Mesodermal cell (in vitro differentiated cells): ENCODE measurements around the gene TACR3. TPM values are rescaled to one million over a fixed set of nuclear protein-coding genes. Genes with fewer than 3 reads are reported as not detected.
A peak's percentile ranks its signal among the peaks of the same experiment; 100 is the strongest.
"Not testable (repeated sequence)": the region's sequence is repeated elsewhere in the genome, so short reads cannot be mapped to it uniquely, and the experiment has no call there.

Source experiments
- H3K27ac ChIP-seq: 2 replicates; pipeline ENCODE4 v1.7.0; 2013; ENCODE audit warnings: mild to moderate bottlenecking, low read depth, low read length, moderate library complexity; ENCODE audit not compliant: severe bottlenecking
- H3K36me3 ChIP-seq: 2 replicates; pipeline ENCODE4 v1.7.1; 2013; ENCODE audit warnings: mild to moderate bottlenecking, low read length, moderate library complexity; ENCODE audit not compliant: control insufficient read depth, insufficient read depth
- H3K4me1 ChIP-seq: one replicate; pipeline ENCODE4 v1.7.1; 2013; ENCODE audit warnings: mild to moderate bottlenecking, low read length; ENCODE audit not compliant: insufficient read depth, control insufficient read depth, poor library complexity, severe bottlenecking
- H3K4me3 ChIP-seq: 2 replicates; pipeline ENCODE4 v1.7.0; 2013; ENCODE audit warnings: low read length, control low read depth, mild to moderate bottlenecking; ENCODE audit not compliant: insufficient read depth, poor library complexity, severe bottlenecking; ENCODE audit errors: extremely low read depth
- H3K9me3 ChIP-seq: 2 replicates; pipeline ENCODE4 v1.7.1; 2013; ENCODE audit warnings: mild to moderate bottlenecking, low read length, moderate library complexity; ENCODE audit not compliant: control insufficient read depth
- WGBS, 2 experiments: methylation state at CpG; one replicate each; pipeline ENCODE4 v1.1.5; 2013; ENCODE audit warnings: missing lambda C conversion rate in 2 of 2; ENCODE audit not compliant: insufficient coverage in 2 of 2; 5-methylcytosine and 5-hydroxymethylcytosine counted together
- polyA plus RNA-seq, 2 experiments: library from polyadenylated mRNA; stranded (reverse); fragments of 50-300 nt; gene quantifications; one replicate each; pipeline ENCODE4 v1.2.3, GENCODE V29; 2013

TACR3 gene, protein sequence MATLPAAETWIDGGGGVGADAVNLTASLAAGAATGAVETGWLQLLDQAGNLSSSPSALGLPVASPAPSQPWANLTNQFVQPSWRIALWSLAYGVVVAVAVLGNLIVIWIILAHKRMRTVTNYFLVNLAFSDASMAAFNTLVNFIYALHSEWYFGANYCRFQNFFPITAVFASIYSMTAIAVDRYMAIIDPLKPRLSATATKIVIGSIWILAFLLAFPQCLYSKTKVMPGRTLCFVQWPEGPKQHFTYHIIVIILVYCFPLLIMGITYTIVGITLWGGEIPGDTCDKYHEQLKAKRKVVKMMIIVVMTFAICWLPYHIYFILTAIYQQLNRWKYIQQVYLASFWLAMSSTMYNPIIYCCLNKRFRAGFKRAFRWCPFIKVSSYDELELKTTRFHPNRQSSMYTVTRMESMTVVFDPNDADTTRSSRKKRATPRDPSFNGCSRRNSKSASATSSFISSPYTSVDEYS
- polyA plus RNA-seq (2013, experiment 1 of 2), result 0.04 TPM
- 0.05 TPM for polyA plus RNA-seq (2013, experiment 2 of 2)

DNA sequence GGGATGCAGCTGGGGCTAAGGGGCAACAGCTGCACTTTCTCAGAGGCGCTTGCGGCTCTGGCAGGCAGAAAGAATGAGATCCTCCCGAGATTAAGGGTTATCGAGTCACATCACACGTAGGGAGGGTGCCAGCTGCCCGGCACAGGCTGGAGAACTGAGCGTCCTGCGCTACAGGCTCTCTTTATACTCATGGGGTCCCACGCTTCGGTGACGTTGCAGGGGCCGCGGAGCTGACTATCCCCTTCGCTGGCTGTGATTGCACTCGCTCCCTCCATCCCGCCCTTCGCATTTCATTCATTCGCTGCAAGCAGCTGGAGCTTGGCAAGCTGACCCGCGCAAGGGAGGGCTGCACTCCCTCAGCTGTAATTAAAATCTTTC lies at the start of gene TACR3:
TSS of gene TACR3 (minus strand) at position 156 of the 378 bp plus-strand sequence. CDS start 310 bp downstream, outside the sequence.
- WGBS, 2 experiments, result 1 to 6% methylated on average over 18 to 20 of the region's 20 CpGs
- Histone ChIP-seq H3K27ac (no peak within 1 kb of the TSS), H3K36me3 (no peaks in the 10 kb centered on the region), H3K9me3 (no peaks in the 10 kb centered on the region), H3K4me1 (peaks cover 3% of the 10 kb centered on the region), H3K4me3 (peak within 1 kb of the TSS; percentile 37)

DNA sequence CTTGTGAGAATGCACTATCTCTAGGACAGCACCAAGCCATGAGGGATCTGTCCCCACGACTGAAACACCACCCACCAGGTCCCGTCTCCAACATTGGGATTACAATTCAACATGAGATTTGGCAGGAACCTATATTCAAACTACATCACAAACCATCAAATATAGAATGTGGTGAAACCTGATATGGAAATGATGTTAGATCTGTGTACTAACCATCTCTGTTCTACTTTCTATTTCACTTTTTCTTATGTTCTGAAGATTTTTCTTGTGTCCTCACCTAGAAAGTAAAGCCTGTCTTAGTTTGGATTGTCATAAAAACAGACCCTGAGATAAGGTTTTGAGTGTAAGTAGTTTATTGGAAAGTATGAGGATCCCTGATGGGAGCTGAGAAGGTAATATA lies 37.8 kb upstream of the TACR3 start:
- no peaks in the 10 kb centered on the region for H3K4me1 ChIP-seq
- H3K9me3 ChIP-seq, result no peaks in the 10 kb centered on the region
- no peak overlapping the region for H3K4me3 ChIP-seq
- no peaks in the 10 kb centered on the region for H3K36me3 ChIP-seq
- WGBS, 2 experiments, result 57 to 100% methylated on average over 1 of the region's 2 CpGs
- no peak overlapping the region for H3K27ac ChIP-seq

GRCh38 chr4:103756741-103757140 lies 37.0 kb upstream of the TACR3 start:
- no peak overlapping the region for H3K4me3 ChIP-seq
- H3K36me3 ChIP-seq, result no peaks in the 10 kb centered on the region

DNA sequence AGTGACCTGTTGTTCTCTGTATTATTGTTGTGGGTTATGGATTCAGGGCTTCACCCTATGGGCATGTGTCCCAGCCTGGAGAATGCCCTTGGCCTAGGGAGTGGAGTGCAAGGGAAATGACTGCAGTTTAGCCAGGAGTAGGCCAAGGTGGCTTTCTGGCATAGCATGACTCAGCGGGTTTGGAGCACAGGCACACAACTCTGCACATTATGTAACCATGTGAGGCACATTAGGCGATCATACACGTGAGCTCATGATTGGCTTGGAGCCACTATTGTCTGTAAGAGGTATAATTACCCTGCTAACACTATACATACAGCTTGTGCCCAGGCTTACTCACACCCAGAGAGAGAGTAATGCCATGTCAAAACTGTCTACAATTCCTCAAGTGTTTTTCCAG lies 35.1 kb upstream of the TACR3 start:
- WGBS, 2 experiments, result 79 to 100% methylated on average over 2 to 3 of the region's 3 CpGs

More at GRCh38 chr4:103756741-103757140, 37.0 kb upstream of the TACR3 start:
- H3K9me3 ChIP-seq, result no peaks in the 10 kb centered on the region
- H3K27ac ChIP-seq, result no peak overlapping the region
- no peaks in the 10 kb centered on the region for H3K4me1 ChIP-seq

DNA sequence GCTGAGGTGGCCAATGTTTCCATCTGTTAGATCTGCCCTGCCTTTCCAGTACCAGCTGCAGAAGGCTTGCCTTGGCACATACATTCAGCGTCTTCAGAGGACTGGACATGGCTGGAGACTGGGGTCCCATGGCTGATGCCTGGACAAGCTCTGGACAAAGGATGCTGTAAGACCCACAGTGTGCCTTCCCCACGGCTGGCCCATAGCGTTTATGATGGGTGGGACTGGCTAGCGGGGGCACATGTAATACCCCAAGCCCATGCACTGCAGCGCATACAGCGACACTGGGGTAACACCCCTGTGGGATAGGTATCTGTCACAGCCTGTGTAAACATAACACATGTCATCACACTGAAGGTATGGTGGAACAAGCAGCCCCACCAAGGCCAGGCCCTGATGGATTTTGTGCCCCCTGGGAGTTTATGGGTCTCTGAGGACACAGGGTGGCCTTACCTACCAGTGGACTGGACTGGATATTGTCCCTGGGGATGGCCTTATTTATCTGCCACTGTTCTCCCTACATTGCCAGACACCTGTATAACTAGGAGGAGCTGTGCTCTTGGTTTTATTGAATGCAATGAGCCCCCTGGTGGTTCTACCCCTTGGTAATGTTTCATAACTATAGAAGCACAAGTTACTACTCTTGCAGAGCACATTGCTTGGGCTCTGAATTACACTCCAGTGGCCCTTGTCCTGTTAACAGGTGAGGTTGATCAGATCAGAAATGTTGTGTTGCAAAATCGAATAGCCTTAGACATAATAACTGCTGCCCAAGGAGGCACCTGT lies 34.3 kb upstream of the TACR3 start:
- Histone ChIP-seq H3K27ac (no peak overlapping the region), H3K9me3 (no peaks in the 10 kb centered on the region), H3K4me1 (no peaks in the 10 kb centered on the region), H3K4me3 (no peak overlapping the region), H3K36me3 (no peaks in the 10 kb centered on the region)
- WGBS, 2 experiments, result 90 to 93% methylated on average over 5 to 6 of the region's 7 CpGs

More for the DNA sequence above, 35.1 kb upstream of the TACR3 start:
- Histone ChIP-seq H3K4me1 (no peaks in the 10 kb centered on the region), H3K4me3 (no peak overlapping the region), H3K9me3 (no peaks in the 10 kb centered on the region), H3K36me3 (no peaks in the 10 kb centered on the region), H3K27ac (no peak overlapping the region)

DNA sequence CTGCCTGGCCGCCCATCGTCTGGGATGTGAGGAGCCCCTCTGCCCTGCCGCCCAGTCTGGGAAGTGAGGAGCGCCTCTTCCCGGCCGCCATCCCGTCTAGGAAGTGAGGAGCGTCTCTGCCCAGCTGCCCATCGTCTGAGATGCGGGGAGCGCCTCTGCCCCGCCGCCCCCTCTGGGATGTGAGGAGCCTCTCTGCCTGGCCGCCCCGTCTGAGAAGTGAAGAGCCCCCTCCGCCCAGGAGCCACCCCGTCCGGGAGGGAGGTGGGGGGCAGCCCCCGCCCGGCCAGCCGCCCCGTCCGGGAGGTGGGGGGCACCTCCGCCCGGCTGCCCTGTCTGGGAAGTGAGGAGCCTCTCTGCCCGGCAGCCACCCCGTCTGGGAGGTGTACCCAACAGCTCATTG lies 3.4 kb upstream of the TACR3 start:
- H3K4me1 ChIP-seq, H3K9me3 ChIP-seq, H3K27ac ChIP-seq, H3K36me3 ChIP-seq, H3K4me3 ChIP-seq: not testable (repeated sequence)
- 89 to 92% methylated on average over 11 to 14 of the region's 27 CpGs for WGBS, 2 experiments

DNA sequence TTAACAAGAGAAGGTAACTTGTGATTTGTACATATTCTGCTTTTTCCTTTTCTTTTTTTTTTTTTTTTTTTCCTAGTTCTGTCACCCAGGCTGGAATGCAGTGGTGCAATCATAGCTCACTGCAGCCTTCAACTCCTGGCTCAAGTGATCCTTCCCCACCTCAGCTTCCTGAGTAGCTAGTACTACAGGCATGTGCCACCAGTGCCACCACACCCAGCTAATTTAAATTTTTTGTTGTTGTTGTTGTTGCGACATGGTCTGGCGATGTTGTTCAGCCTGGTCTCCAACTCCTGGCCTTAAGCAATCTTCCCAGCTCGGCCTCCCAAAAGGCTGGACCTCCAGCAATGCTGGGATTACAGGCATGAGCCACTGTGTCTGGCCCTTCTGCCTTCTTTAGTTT lies 1.5 kb upstream of the TACR3 start:
- WGBS, 2 experiments, result 17 to 88% methylated on average over 1 to 3 of the region's 3 CpGs
- Histone ChIP-seq H3K9me3 (no peaks in the 10 kb centered on the region), H3K27ac (no peak overlapping the region), H3K4me3 (no peak overlapping the region), H3K36me3 (no peaks in the 10 kb centered on the region), H3K4me1 (peaks cover 3% of the 10 kb centered on the region)

GRCh38 chr4:103720661-103721060 lies 876 bp upstream of the TACR3 start:
- H3K36me3 ChIP-seq, result no peaks in the 10 kb centered on the region
- no peak overlapping the region for H3K27ac ChIP-seq
- 75 to 85% methylated on average over 7 of the region's 8 CpGs for WGBS, 2 experiments
- no peak overlapping the region for H3K4me3 ChIP-seq
- H3K4me1 ChIP-seq, result peaks cover 3% of the 10 kb centered on the region
- H3K9me3 ChIP-seq, result no peaks in the 10 kb centered on the region

DNA sequence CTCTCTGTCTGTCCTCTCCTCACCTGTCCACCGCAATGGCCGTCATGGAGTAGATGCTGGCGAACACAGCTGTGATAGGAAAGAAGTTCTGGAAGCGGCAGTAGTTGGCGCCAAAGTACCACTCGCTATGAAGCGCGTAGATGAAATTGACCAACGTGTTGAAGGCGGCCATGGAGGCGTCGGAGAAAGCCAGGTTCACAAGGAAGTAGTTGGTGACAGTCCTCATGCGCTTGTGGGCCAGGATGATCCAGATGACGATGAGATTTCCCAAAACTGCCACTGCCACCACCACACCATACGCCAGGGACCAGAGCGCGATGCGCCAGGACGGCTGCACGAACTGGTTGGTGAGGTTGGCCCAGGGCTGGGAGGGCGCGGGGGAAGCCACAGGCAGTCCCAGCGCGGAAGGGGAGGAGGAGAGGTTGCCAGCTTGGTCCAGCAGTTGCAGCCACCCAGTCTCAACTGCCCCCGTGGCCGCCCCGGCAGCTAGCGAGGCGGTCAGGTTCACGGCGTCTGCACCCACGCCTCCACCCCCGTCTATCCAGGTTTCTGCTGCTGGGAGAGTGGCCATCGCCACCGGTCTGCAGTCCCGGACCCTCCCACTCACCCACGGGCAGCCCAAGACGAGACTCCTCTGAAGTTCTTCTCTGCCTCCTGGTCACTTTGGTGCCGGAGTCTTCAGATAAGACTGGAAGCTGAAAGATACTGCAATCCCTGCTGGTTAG lies 518 bp downstream of the TACR3 start:
- H3K36me3 ChIP-seq, result no peaks in the 10 kb centered on the region
- no peaks in the 10 kb centered on the region for H3K9me3 ChIP-seq
- H3K27ac ChIP-seq, result no peak overlapping the region
- WGBS, 2 experiments, result 7 to 24% methylated on average over 19 to 22 of the region's 39 CpGs
- peaks cover 3% of the 10 kb centered on the region for H3K4me1 ChIP-seq
- H3K4me3 ChIP-seq, result peak overlapping the region; percentile 37

DNA sequence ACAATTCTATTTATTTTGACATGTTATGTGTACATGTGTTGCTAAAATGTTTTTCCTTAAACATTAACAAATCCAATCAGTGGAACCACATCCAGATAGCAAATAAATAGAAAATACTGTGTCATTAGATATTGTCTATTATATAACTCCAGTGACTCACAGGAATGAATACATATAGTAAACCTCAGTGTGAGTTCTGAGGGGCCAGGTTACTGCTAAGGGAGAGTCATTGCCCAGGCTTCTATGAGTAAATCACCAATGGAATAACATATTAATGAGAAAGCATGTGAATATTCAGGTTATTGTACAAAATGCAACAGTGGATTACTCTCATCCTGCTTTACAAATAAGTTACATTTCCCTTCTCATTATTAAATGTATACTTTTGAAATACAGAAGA lies 27.2 kb downstream of the TACR3 start:
- H3K27ac ChIP-seq, result no peak overlapping the region
- H3K4me1 ChIP-seq, result no peaks in the 10 kb centered on the region
- H3K36me3 ChIP-seq, result no peaks in the 10 kb centered on the region
- H3K4me3 ChIP-seq, result no peak overlapping the region
- no peaks in the 10 kb centered on the region for H3K9me3 ChIP-seq
